K562 (cell line): ENCODE measurements around the gene ATRIP. TPM values are rescaled to one million over a fixed set of nuclear protein-coding genes. Genes with fewer than 3 reads are reported as not detected.

ENCODE experiments used
- ATAC-seq: fragments of 200-7000 bp; cut with Tn5 transposase; 3 replicates; pipeline ENCODE4 v1.9.1; 2020; ENCODE audit warnings: moderate library complexity
- BruUV-seq: library from RNA; stranded (reverse); fragments of 400-500 nt; replicated peaks from 2 replicates; lab custom pipeline; 2021; lab: Mats Ljungman, UMichigan
- CTCF ChIA-PET: fragments of 300-600 bp; formaldehyde crosslinking; extraction: SDS; loops from one replicate; lab custom pipeline; 2021; ENCODE audit warnings: low intra/inter-chr PET ratio; lab: Yijun Ruan, JAX
- POLR2A ChIA-PET: fragments of 300-600, 350-650 bp; sonication (Branson Sonifier 250); formaldehyde crosslinking; extraction: SDS; loops from one replicate; lab custom pipeline; 2021; ENCODE audit warnings: antibody characterized with exemption, inconsistent platforms; lab: Yijun Ruan, JAX
- DNase-seq, 4 experiments: peaks; one replicate each; pipeline versions ENCODE4 v3.0.0 to v3.0.0-alpha.2; 2011 to 2018; ENCODE audit warnings: low spot score in 3 of 4, mixed read lengths in 3 of 4; ENCODE audit errors: extremely low read depth in 1 of 4
- FAIRE-seq: peaks from 2 replicates; lab custom pipeline; 2011; peaks lifted over from hg19 to GRCh38; lab: Jason Lieb, UNC
- H2AFZ ChIP-seq: 2 replicates; pipeline ENCODE4 v1.6.0; 2011; ENCODE audit warnings: low read depth, low read length, control low read depth, inconsistent platforms
- H3K27ac ChIP-seq: fragments of 200-600 bp; 3 replicates; pipeline ENCODE4 v1.8.0; 2011; ENCODE audit warnings: low read depth, mild to moderate bottlenecking, control low read depth, inconsistent platforms, low read length, moderate library complexity, mixed read lengths; ENCODE audit errors: extremely low read depth
- H3K27me3 ChIP-seq, 2 experiments: fragments of 300-600 bp in 1 of 2; 2 replicates in 1 of 2; 3 replicates in 1 of 2; pipeline versions ENCODE4 v1.6.0 to v1.8.0; 2011; ENCODE audit warnings: inconsistent platforms in 2 of 2, low read length in 2 of 2, mild to moderate bottlenecking in 1 of 2, mixed read lengths in 1 of 2, moderate library complexity in 1 of 2; ENCODE audit not compliant: control insufficient read depth in 2 of 2, insufficient read depth in 2 of 2
- H3K36me3 ChIP-seq: fragments of 300-600 bp; 3 replicates; pipeline ENCODE4 v1.8.0; 2011; ENCODE audit warnings: mild to moderate bottlenecking, low read length, inconsistent platforms; ENCODE audit not compliant: control insufficient read depth, insufficient read depth
- H3K4me1 ChIP-seq, 2 experiments: fragments of 200-600 bp in 1 of 2; replicated peaks in 1 of 2; 2 replicates in 1 of 2; 3 replicates in 1 of 2; pipeline versions ENCODE4 v1.5.1 to v1.8.0; 2011; ENCODE audit warnings: inconsistent platforms in 2 of 2, low read length in 2 of 2, mild to moderate bottlenecking in 1 of 2, mixed read lengths in 1 of 2, moderate library complexity in 1 of 2; ENCODE audit not compliant: control insufficient read depth in 2 of 2, insufficient read depth in 2 of 2
- H3K4me2 ChIP-seq: 2 replicates; pipeline ENCODE4 v1.6.1; 2011; ENCODE audit warnings: low read length, control low read depth, inconsistent platforms, mixed read lengths; ENCODE audit not compliant: insufficient read depth
- H3K4me3 ChIP-seq: fragments of 200-600 bp; sonication (generic), shearing (Covaris generic); 2 replicates; pipeline ENCODE4 v1.5.1; 2016; ENCODE audit warnings: control low read depth, inconsistent platforms
- H3K79me2 ChIP-seq: fragments of 200-600 bp; 3 replicates; pipeline ENCODE4 v1.8.0; 2011; ENCODE audit warnings: low read length, inconsistent platforms; ENCODE audit not compliant: control insufficient read depth, insufficient read depth
- H3K9ac ChIP-seq, 2 experiments: 2 replicates each; pipeline versions ENCODE4 v1.6.0 to v1.6.1; 2011; ENCODE audit warnings: low read depth in 2 of 2, low read length in 2 of 2, control low read depth in 1 of 2, inconsistent platforms in 1 of 2, mild to moderate bottlenecking in 1 of 2, mixed read lengths in 1 of 2; ENCODE audit not compliant: insufficient read depth in 1 of 2
- H3K9me1 ChIP-seq: one replicate; pipeline ENCODE4 v1.6.0; 2011; ENCODE audit warnings: inconsistent platforms, mild to moderate bottlenecking, low read length, moderate library complexity; ENCODE audit not compliant: control insufficient read depth, insufficient read depth
- H3K9me3 ChIP-seq: replicated peaks from 2 replicates; pipeline ENCODE4 v1.5.1; 2011; ENCODE audit warnings: low read depth, low read length, inconsistent platforms; ENCODE audit not compliant: control insufficient read depth, insufficient read depth
- H4K20me1 ChIP-seq: replicated peaks from 2 replicates; pipeline ENCODE4 v1.6.1; 2011; ENCODE audit warnings: low read length, inconsistent platforms, mixed read lengths; ENCODE audit not compliant: control insufficient read depth, insufficient read depth
- C11orf30 ChIP-seq: fragments of 450-650 bp; IDR thresholded peaks from 2 replicates; pipeline ENCODE4 v1.6.1; 2016; ENCODE audit warnings: low read depth, mild to moderate bottlenecking
- ELF4 ChIP-seq: fragments of 450-650 bp; formaldehyde crosslinking; IDR thresholded peaks from 2 replicates; pipeline ENCODE4 v1.4.0; 2022; ENCODE audit warnings: missing genetic modification characterization
- GABPA ChIP-seq: fragments of 200-800 bp; sonication (Bioruptor generic); conservative IDR thresholded peaks from 2 replicates; pipeline ENCODE4 v1.6.1; 2016; ENCODE audit warnings: low read depth, missing genetic modification characterization, missing compliant biosample characterization
- MAFF ChIP-seq: IDR thresholded peaks from 2 replicates; pipeline ENCODE4 v1.6.1; 2012; ENCODE audit warnings: low read length, improper control_type of control experiment
- NR2C1 ChIP-seq, 2 experiments: fragments of 450-650 bp; IDR thresholded peaks; 2 replicates each; pipeline ENCODE4 v1.6.1; 2017; ENCODE audit warnings: mild to moderate bottlenecking in 2 of 2, antibody characterized with exemption in 1 of 2, inconsistent platforms in 1 of 2, missing compliant biosample characterization in 1 of 2, missing genetic modification characterization in 1 of 2
- PHF8 ChIP-seq: fragments of 200-600 bp; sonication (generic); IDR thresholded peaks from 2 replicates; pipeline ENCODE4 v1.6.1; 2012; ENCODE audit warnings: mixed run types, mild to moderate bottlenecking, inconsistent platforms, low read length, moderate library complexity, borderline replicate concordance
- POLR2A ChIP-seq: fragments of 450-650 bp; conservative IDR thresholded peaks from 2 replicates; pipeline ENCODE4 v1.6.1; 2016
- POLR3G ChIP-seq: IDR thresholded peaks from 2 replicates; pipeline ENCODE4 v1.6.1; 2011; ENCODE audit not compliant: insufficient read length, insufficient replicate concordance; ENCODE audit errors: extremely low read depth
- RBFOX2 ChIP-seq: fragments of 200-400 bp; formaldehyde crosslinking; IDR thresholded peaks from 2 replicates; pipeline ENCODE4 v1.6.1; 2017; ENCODE audit warnings: low read depth, mild to moderate bottlenecking, low read length, moderate library complexity
- VEZF1 ChIP-seq: fragments of 200-800 bp; sonication (Bioruptor generic); IDR thresholded peaks from 2 replicates; pipeline ENCODE4 v1.6.1; 2017; ENCODE audit warnings: missing genetic modification characterization, missing compliant biosample characterization
- ZBTB11 ChIP-seq, 3 experiments: fragments of 200-800 bp in 1 of 3; fragments of 250-450 bp in 1 of 3; fragments of 450-650 bp in 1 of 3; sonication (Bioruptor Pico) in 1 of 3; sonication (Bioruptor generic) in 1 of 3; formaldehyde crosslinking in 1 of 3; IDR thresholded peaks; 2 replicates each; pipeline versions ENCODE4 v1.6.1 to v1.8.0; 2016 to 2022; ENCODE audit warnings: mild to moderate bottlenecking in 2 of 3, missing genetic modification characterization in 2 of 3, missing compliant biosample characterization in 1 of 3, moderate library complexity in 1 of 3
- ZBTB33 ChIP-seq: sonication (generic); formaldehyde crosslinking; IDR thresholded peaks from 2 replicates; pipeline ENCODE4 v1.8.1; 2023; ENCODE audit warnings: mild to moderate bottlenecking, missing genetic modification reagents
- ZNF263 ChIP-seq: sonication (generic); formaldehyde crosslinking; IDR thresholded peaks from 2 replicates; pipeline ENCODE4 v1.8.0; 2022; ENCODE audit warnings: mild to moderate bottlenecking, missing genetic modification reagents, borderline replicate concordance
- WGBS: fragments of 100-300 bp; shearing (Covaris generic); methylation state at CpG from one replicate; pipeline ENCODE4 v1.1.6; 2016; ENCODE audit warnings: low coverage, mixed read lengths; ENCODE audit not compliant: insufficient coverage; ENCODE audit errors: missing lambda C conversion rate; 5-methylcytosine and 5-hydroxymethylcytosine counted together
- in situ Hi-C: fragments of 300-500 bp; cut with MboI; formaldehyde crosslinking; loops from 4 replicates; pipeline ENCODE4 v1.15.0; 2018; ENCODE audit warnings: inconsistent platforms, mixed read lengths
- intact Hi-C: fragments of 100-400 bp; cut with micrococcal nuclease; formaldehyde crosslinking; loops from 2 replicates; pipeline ENCODE4 v1.14.2; 2022
- polyA plus RNA-seq, 8 experiments: library from polyadenylated mRNA; depleted of rRNA in 4 of 8; stranded (reverse) in 5 of 8; unstranded in 3 of 8; fragments of >200 nt; fragmentation: Nextera tagmentation in 2 of 8; fragmentation: Illumina TruSeq in 1 of 8; extraction: Ambion mirVana in 2 of 8; extraction: Trizol in 1 of 8; gene quantifications; 2 replicates each; pipeline versions ENCODE4 v1.2.1 to v1.2.3, GENCODE V29; 2011 to 2014; ENCODE audit warnings: inconsistent platforms in 1 of 8, missing spikeins in 1 of 8
- total RNA-seq, 7 experiments: library from RNA; depleted of rRNA in 6 of 7; stranded (reverse); fragments of >200 nt in 6 of 7; fragmentation: Illumina TruSeq in 2 of 7; extraction: Trizol in 2 of 7; gene quantifications; 2 replicates each; pipeline versions ENCODE4 v1.2.1 to v1.2.3, GENCODE V29; 2011 to 2021; ENCODE audit warnings: low replicate concordance in 1 of 7

ATRIP gene
- total and polyA plus RNA-seq, 9 of the 15 experiments (the other 6 are each of a cell fraction or from before 2014, with no cell fraction given), result 1.7 to 15.7 (median 10.5) TPM

GRCh38 chr3:48504051-48504946, 57.8 kb downstream of the ATRIP start, which contains the start of gene SHISA5:
Gene SHISA5 (minus strand): TSS chr3:48504174. CDS start chr3:48504094, 80 bp downstream.
- Histone ChIP-seq H4K20me1 (no peaks in the 10 kb centered on the region), H3K9ac (peak within 1 kb of the TSS; percentile 45 to 93; a peak in 3 of 4 replicates), H3K4me3 (peak within 1 kb of the TSS; percentile 43), H3K27ac (peak within 1 kb of the TSS; percentile 36; the same call in 1 of the 3 replicates), H2AFZ (peak within 1 kb of the TSS; percentile 53), H3K4me2 (peak within 1 kb of the TSS; percentile 57), H3K79me2 (no peaks in the 10 kb centered on the region), H3K27me3 (no peaks in the 10 kb centered on the region), H3K9me1 (no peaks in the 10 kb centered on the region), H3K4me1 (peaks cover 6 to 35% of the 10 kb centered on the region in 2 experiments; a peak in 4 of 5 replicates), H3K9me3 (no peaks in the 10 kb centered on the region), H3K36me3 (no peaks in the 10 kb centered on the region)
- ChIA-PET CTCF (no interaction called here), POLR2A (interaction anchor here (0.5 to 1.0 kb wide), 2 partner anchors 32 to 177 kb away, joined by 3 to 4 read pairs; no protein-coding TSS in a partner anchor)
- no TSS peak for BruUV-seq
- no peak for FAIRE-seq
- 23% methylated on average over 10 of the region's 66 CpGs for WGBS
- in situ Hi-C loops, result no loop called here
- peak; percentile 55 to 77 (median 68) for DNase-seq
- peak; percentile 81 for ATAC-seq
- intact Hi-C loops, result loop anchor here (10.0 kb wide), 1 partner anchor 99 kb away; no protein-coding TSS in a partner anchor
- peak; percentile 65 for TF ChIP-seq VEZF1 (CRISPR knock-in tag)
- TF ChIP-seq POLR2A, result no peak
- TF ChIP-seq ZBTB33 (CRISPR knock-in tag), result no peak
- peak; percentile 37; the same call in 1 of the 2 replicates for TF ChIP-seq GABPA (tag)
- TF ChIP-seq ELF4, result no peak
- TF ChIP-seq RBFOX2, result peak; percentile 70
- no peak for TF ChIP-seq NR2C1 (IDR thresholded peaks at IDR 0.05)
- TF ChIP-seq NR2C1 (tag; IDR thresholded peaks at IDR 0.05), result no peak
- TF ChIP-seq ZNF263 (CRISPR knock-in tag), result peak; percentile 98
- TF ChIP-seq ZBTB11 (CRISPR knock-in tag; IDR thresholded peaks at IDR 0.05), result peak in 1 of 3 experiments; percentile 51; a peak in 1 of 6 replicates
- TF ChIP-seq POLR3G, result no peak
- no peak for TF ChIP-seq C11orf30
- TF ChIP-seq MAFF, result no peak
- TF ChIP-seq PHF8, result peak; percentile 12; the same call in 1 of the 2 replicates
